Esophagus muscularis mucosa (tissue), 4 donors: ENCODE data around the gene CDH26.

ENCODE experiments used
- CTCF ChIP-seq, 3 experiments: fragments of 200-600 bp in 2 of 3; fragments of 450-650 bp in 1 of 3; sonication (generic) in 2 of 3; IDR thresholded peaks; one replicate each; pipeline ENCODE4 v1.5.1; 2017 to 2019; ENCODE audit warnings: antibody characterized with exemption in 3 of 3, mild to moderate bottlenecking in 2 of 3, moderate library complexity in 1 of 3
- EP300 ChIP-seq: sonication (generic); formaldehyde crosslinking; IDR thresholded peaks from one replicate; pipeline ENCODE4 v1.6.1; 2017; ENCODE audit warnings: antibody characterized with exemption
- POLR2A ChIP-seq: fragments of 450-650 bp; IDR thresholded peaks from one replicate; pipeline ENCODE4 v1.6.1; 2017; ENCODE audit warnings: antibody characterized with exemption, moderate library complexity, mild to moderate bottlenecking, low read depth
- POLR2AphosphoS5 ChIP-seq, 2 donors: sonication (generic); formaldehyde crosslinking; IDR thresholded peaks; one replicate each; pipeline ENCODE4 v1.6.1; 2017; ENCODE audit warnings: antibody characterized with exemption in 2 of 2

- no peak for TF ChIP-seq CTCF (IDR thresholded peaks at IDR 0.05)
- no peak for TF ChIP-seq POLR2AphosphoS5 (IDR thresholded peaks at IDR 0.05)
- no peak for TF ChIP-seq POLR2A
- no peak for TF ChIP-seq EP300
Measured at GRCh38 chr20:60013296-60014139, 55.3 kb downstream of the CDH26 start.
